ENCODE results near the gene CHGA. TPM values are rescaled to one million over a fixed set of nuclear protein-coding genes. Genes with fewer than 3 reads are reported as not detected.

The CHGA gene
- total and polyA plus RNA-seq, 7 donors, result 0.99 to 55.4 (median 5.0) TPM

GRCh38 chr14:92952481-92953298, 29.7 kb downstream of the CHGA start:
- no peaks in the 10 kb centered on the region for H3K9me3 ChIP-seq
- no peak overlapping the region for H3K4me3 ChIP-seq
- peak overlapping the region; percentile 21 to 41 (median 28) for H3K27ac ChIP-seq
- no peaks in the 10 kb centered on the region for H3K27me3 ChIP-seq
- intact Hi-C loops (cut with DNase I), result loop anchor here (1.0 kb wide), 1 partner anchor 187 kb away; no protein-coding TSS in a partner anchor
- H3K4me1 ChIP-seq, result peaks cover 0 to 11% (median 5%) of the 10 kb centered on the region in 4 donors
- peaks cover 15 to 57% (median 27%) of the 10 kb centered on the region in 4 donors for H3K36me3 ChIP-seq
- no peak for DNase-seq
- WGBS, 2 donors, result 93% methylated on average over 32 of the region's 32 CpGs
- TF ChIP-seq CTCF (IDR thresholded peaks at IDR 0.05), result no peak

- no peak for DNase-seq
- Histone ChIP-seq H3K27me3 (no peaks in the 10 kb centered on the region), H3K4me1 (peaks cover 0 to 11% (median 5%) of the 10 kb centered on the region in 4 donors), H3K9me3 (no peaks in the 10 kb centered on the region), H3K27ac (peak overlapping the region in 3 of 4 donors; percentile 23 to 41 (median 34)), H3K36me3 (peaks cover 18 to 57% (median 28%) of the 10 kb centered on the region in 4 donors), H3K4me3 (no peak overlapping the region)
- intact Hi-C loops (cut with DNase I), result no loop called here
- no peak for TF ChIP-seq CTCF (IDR thresholded peaks at IDR 0.05)
- TF ChIP-seq POLR2A (IDR thresholded peaks at IDR 0.05), result no peak
- 94 to 95% methylated on average over 6 of the region's 6 CpGs for WGBS, 2 donors
Observed at GRCh38 chr14:92953526-92953925, 30.6 kb downstream of the CHGA start.

GRCh38 chr14:92954933-92955332, 32.0 kb downstream of the CHGA start:
- H3K36me3 ChIP-seq, result peaks cover 13 to 56% (median 28%) of the 10 kb centered on the region in 4 donors
- TF ChIP-seq CTCF (IDR thresholded peaks at IDR 0.05) (no peak), POLR2AphosphoS5 (IDR thresholded peaks at IDR 0.05) (no peak), EP300 (IDR thresholded peaks at IDR 0.05) (no peak), POLR2A (IDR thresholded peaks at IDR 0.05) (no peak)
- WGBS, 2 donors, result 87 to 88% methylated on average over 5 of the region's 5 CpGs
- H3K4me3 ChIP-seq, result no peak overlapping the region
- intact Hi-C loops (cut with DNase I), result no loop called here
- H3K4me1 ChIP-seq, result peaks cover 0 to 11% (median 5%) of the 10 kb centered on the region in 4 donors
- DNase-seq, result no peak
- no peak overlapping the region for H3K27ac ChIP-seq
- no peaks in the 10 kb centered on the region for H3K9me3 ChIP-seq
- no peaks in the 10 kb centered on the region for H3K27me3 ChIP-seq

GRCh38 chr14:92955381-92955780, 32.4 kb downstream of the CHGA start:
- DNase-seq, result no peak
- Histone ChIP-seq H3K4me3 (no peak overlapping the region), H3K27me3 (no peaks in the 10 kb centered on the region), H3K27ac (no peak overlapping the region), H3K9me3 (no peaks in the 10 kb centered on the region), H3K36me3 (peaks cover 13 to 52% (median 25%) of the 10 kb centered on the region in 4 donors), H3K4me1 (peaks cover 0 to 12% (median 5%) of the 10 kb centered on the region in 4 donors)
- TF ChIP-seq CTCF (IDR thresholded peaks at IDR 0.05) (no peak), EP300 (IDR thresholded peaks at IDR 0.05) (no peak), POLR2AphosphoS5 (IDR thresholded peaks at IDR 0.05) (no peak), POLR2A (IDR thresholded peaks at IDR 0.05) (no peak)
- WGBS, 2 donors, result 97 to 98% methylated on average over 7 of the region's 7 CpGs
- intact Hi-C loops (cut with DNase I), result no loop called here
